Kidney epithelial cell (primary cell): Measurements from ENCODE around the gene FLII. TPM values are rescaled to one million over a fixed set of nuclear protein-coding genes. Genes with fewer than 3 reads are reported as not detected.
A peak's percentile ranks its signal among the peaks of the same experiment; 100 is the strongest.
"Not testable (repeated sequence)": the region's sequence is repeated elsewhere in the genome, so short reads cannot be mapped to it uniquely, and the experiment has no call there.

ENCODE experiments used
- DNase-seq: peaks from one replicate; pipeline ENCODE4 v3.0.0-alpha.2; 2010; ENCODE audit warnings: low read depth
- H3K27me3 ChIP-seq: 2 replicates; pipeline ENCODE4 v1.6.0; 2011; ENCODE audit warnings: low read length; ENCODE audit not compliant: control insufficient read depth, insufficient read depth
- H3K36me3 ChIP-seq: 2 replicates; pipeline ENCODE4 v1.5.1; 2011; ENCODE audit warnings: low read length; ENCODE audit not compliant: control insufficient read depth, insufficient read depth
- H3K4me3 ChIP-seq: 2 replicates; pipeline ENCODE4 v1.5.1; 2011; ENCODE audit warnings: low read depth, mild to moderate bottlenecking, control low read depth, low read length
- total RNA-seq: library from RNA; depleted of rRNA; stranded (reverse); fragments of >200 nt; gene quantifications from 2 replicates; pipeline ENCODE4 v1.2.3, GENCODE V29; 2015
- TF ChIP-seq, protein P1 (sequence below): IDR thresholded peaks from 2 replicates; pipeline ENCODE4 v1.5.1; 2011; ENCODE audit warnings: mild to moderate bottlenecking, moderate library complexity, low read length, control low read depth, inconsistent platforms; ENCODE audit not compliant: insufficient read depth, poor library complexity, severe bottlenecking

FLII gene
- total RNA-seq, 1 donor from 2014 or later = 512 TPM

DNA sequence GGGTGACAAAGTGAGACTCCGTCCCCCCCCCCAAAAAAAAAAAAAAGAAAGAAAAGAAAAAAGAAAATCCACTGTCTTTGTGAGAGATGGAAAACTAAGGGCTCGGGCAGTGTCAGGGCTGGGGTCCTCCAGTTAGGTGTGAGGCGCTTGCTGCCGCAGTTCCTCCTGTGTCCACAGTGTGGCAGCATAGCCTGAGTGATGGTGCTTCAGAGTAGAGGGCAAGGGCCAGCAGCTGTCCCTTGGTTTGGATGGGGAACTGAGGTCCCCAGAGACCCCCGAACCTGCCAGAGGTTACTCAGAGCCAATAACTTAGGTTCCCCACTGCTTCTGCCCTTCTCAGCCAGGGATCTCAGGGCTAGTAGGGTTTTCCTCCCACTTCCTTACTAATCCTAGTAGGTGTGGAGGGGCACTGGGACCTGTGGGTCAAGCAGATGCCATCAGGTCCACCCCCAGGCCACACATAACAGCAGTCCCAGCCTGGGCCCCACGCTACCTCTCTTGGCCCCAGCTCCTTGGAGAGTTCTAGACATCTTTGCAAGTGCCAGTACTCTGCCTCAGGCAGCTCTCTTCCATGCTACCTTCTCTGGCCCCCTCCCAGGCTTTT, 41.0 kb downstream of the FLII start:
- DNase-seq = no peak
- no peak overlapping the region for H3K4me3 ChIP-seq
- TF ChIP-seq, protein P1, sequence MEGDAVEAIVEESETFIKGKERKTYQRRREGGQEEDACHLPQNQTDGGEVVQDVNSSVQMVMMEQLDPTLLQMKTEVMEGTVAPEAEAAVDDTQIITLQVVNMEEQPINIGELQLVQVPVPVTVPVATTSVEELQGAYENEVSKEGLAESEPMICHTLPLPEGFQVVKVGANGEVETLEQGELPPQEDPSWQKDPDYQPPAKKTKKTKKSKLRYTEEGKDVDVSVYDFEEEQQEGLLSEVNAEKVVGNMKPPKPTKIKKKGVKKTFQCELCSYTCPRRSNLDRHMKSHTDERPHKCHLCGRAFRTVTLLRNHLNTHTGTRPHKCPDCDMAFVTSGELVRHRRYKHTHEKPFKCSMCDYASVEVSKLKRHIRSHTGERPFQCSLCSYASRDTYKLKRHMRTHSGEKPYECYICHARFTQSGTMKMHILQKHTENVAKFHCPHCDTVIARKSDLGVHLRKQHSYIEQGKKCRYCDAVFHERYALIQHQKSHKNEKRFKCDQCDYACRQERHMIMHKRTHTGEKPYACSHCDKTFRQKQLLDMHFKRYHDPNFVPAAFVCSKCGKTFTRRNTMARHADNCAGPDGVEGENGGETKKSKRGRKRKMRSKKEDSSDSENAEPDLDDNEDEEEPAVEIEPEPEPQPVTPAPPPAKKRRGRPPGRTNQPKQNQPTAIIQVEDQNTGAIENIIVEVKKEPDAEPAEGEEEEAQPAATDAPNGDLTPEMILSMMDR = peak; percentile 98
- no peaks in the 10 kb centered on the region for H3K36me3 ChIP-seq
- no peaks in the 10 kb centered on the region for H3K27me3 ChIP-seq

DNA sequence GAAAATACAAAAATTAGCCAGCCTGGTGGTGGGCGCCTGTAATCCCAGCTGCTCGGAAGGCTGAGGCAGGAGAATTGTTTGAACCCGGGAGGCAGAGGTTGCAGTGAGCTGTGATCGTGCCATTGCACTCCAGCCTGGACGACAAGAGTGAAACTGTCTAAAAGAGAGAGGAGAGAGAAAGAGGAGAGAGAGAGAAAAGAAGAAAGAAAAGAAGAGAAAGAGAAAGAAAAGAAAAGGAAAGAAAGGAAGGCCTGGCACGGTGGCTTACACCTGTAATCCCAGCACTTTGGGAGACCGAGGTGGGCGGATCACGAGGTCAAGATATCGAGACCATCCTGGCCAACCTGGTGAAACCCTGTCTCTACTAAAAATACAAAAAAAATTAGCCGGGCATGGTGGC, 41.6 kb downstream of the FLII start:
- not testable (repeated sequence) for H3K4me3 ChIP-seq

DNA sequence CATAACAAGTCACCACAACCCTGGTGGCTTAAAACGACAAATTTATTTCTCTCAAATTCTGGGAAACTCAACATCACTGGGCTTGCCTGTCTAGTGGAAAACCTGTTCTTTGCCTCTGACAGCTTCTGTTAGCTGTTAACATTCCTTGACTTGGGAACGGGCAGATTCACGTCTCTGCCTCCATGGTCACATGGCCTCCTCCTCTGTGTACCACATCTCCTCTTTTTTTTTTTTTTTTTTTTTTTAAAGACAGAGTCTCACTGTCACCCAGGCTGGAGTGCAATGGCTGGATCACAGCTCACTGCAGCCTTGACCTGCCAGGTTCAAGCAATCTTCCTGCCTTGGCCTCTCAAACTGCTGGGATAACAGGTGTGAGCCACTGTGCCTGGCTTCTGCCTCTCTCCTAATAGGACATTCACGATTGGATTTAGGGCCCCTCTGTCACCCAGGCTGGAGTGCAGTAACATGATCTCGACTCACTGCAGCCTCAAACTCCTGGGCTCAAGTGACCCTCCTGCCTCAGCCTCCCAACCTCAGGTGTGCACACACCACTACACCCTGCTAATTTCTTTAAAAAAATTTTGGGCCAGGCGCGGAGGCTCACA, 44.8 kb downstream of the FLII start:
- DNase-seq = no peak
- H3K36me3 ChIP-seq = no peaks in the 10 kb centered on the region
- TF ChIP-seq, protein P1 = no peak
- no peaks in the 10 kb centered on the region for H3K27me3 ChIP-seq
- no peak overlapping the region for H3K4me3 ChIP-seq

More for the DNA sequence above, 41.6 kb downstream of the FLII start:
- not testable (repeated sequence) for H3K36me3 ChIP-seq, DNase-seq, H3K27me3 ChIP-seq

DNA sequence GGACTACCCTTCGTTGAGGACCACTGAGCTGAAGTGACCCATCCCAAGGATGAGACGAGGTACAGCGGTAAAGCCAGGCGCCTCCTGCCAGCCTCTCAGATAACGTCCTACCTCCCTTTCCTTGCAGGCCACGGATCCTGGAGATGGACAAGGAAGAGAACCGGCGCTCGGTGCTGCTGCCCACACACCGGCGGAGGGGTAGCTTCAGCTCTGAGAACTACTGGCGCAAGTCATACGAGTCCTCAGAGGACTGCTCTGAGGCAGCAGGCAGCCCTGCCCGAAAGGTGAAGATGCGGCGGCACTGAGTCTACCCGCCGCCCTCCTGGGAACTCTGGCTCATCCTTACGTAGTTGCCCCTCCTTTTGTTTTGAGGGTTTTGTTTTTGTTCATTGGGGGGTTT, 50.4 kb downstream of the FLII start:
- TF ChIP-seq, protein P1 = no peak
- Histone ChIP-seq H3K27me3 (no peaks in the 10 kb centered on the region), H3K36me3 (peaks cover 5% of the 10 kb centered on the region), H3K4me3 (no peak overlapping the region)
- DNase-seq = no peak

DNA sequence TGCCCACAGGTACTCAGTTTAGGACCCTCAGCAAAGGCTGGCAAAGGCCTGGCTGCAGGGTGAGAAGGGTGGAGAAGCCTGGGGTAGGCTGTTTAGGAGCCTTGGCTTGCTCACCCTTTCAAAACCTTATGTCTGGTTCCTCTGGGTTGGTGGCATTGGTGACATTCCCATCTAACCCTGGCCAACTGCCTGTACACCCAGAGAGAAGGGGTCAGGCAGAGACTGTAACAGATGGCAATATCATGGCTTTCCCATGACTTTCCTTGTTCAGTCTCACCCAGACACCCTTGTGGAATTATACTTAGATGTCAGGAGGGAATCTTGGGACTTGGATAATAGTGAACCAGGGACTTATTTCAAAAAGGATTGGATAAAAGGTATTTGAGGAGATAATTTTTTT, 51.6 kb downstream of the FLII start:
- TF ChIP-seq, protein P1 = no peak
- no peak overlapping the region for H3K4me3 ChIP-seq
- DNase-seq = no peak
- peaks cover 5% of the 10 kb centered on the region for H3K36me3 ChIP-seq
- no peaks in the 10 kb centered on the region for H3K27me3 ChIP-seq

DNA sequence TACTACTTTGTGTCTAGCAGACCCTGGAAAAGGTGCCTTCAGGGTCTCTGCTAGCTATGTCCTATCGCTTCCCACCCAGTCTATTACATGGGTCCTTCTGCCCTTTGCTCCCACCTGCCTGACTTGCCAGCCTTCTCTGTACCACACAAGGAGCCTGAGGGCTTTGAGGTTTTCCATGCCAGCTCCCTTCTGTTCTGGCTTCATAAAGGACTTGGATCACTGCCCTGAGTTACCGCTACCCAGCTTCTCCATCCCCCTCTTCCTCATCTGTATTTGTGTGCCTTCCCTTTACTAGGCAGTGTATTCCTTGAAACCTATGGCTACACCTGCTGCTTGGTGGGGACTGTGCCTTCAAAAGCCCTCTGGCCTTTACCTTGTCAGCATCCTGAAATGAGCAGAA, 52.7 kb downstream of the FLII start:
- DNase-seq = no peak
- Histone ChIP-seq H3K36me3 (peaks cover 5% of the 10 kb centered on the region), H3K27me3 (no peaks in the 10 kb centered on the region), H3K4me3 (no peak overlapping the region)
- TF ChIP-seq, protein P1 = no peak
